Stimulated activated CD4-positive, alpha-beta T cell treated with anti-CD3 and anti-CD28 coated beads, Interleukin-4, amount 100 ng/mL, for 1 hour (primary cell): ENCODE results near the gene MOBP.
A peak's percentile ranks its signal among the peaks of the same experiment; 100 is the strongest.
"Not testable (repeated sequence)": the region's sequence is repeated elsewhere in the genome, so short reads cannot be mapped to it uniquely, and the experiment has no call there.

Experiments used
- DNase-seq: peaks from one replicate; pipeline ENCODE4 v3.0.0-alpha.2; 2020

MOBP gene

GRCh38 chr3:39467394-39468107 is at the start of gene MOBP:
MOBP (plus strand) TSS chr3:39467680; CDS start chr3:39502070, 34,390 bp downstream.
- DNase-seq: no peak

- DNase-seq: not testable (repeated sequence)
These were observed 48.8 kb upstream of the MOBP start for GRCh38 chr3:39418556-39419225.

DNA sequence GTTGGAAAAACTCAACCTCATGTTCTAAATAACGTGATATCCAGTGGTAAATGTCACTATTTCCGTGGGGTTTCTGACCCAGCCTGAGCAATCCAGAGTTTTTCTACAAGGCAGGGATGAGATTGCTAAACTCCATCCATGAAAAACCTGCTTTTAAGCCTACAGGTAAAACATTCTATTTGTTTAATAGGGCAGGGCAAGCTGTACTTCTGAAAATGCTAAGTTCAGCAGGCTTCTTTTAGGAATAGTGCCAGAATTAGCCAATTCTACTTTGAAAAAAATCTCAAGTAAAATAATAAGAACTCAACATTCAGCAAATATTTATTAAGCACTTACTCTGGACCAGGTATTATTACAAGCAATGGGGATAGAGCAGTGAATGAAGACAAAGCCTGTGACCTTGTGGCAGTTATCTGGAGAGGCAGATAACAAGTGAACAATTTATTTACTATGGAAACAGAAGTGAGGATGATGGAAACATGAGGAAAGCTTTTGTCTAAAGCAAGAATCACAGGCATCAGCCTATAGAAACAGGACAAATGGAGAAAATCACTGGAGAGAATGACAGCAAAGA is 47.7 kb upstream of the MOBP start:
- no peak for DNase-seq

GRCh38 chr3:39420543-39420942 is 46.9 kb upstream of the MOBP start:
- DNase-seq: no peak

GRCh38 chr3:39423436-39423970 is 44.0 kb upstream of the MOBP start:
- DNase-seq: no peak

DNA sequence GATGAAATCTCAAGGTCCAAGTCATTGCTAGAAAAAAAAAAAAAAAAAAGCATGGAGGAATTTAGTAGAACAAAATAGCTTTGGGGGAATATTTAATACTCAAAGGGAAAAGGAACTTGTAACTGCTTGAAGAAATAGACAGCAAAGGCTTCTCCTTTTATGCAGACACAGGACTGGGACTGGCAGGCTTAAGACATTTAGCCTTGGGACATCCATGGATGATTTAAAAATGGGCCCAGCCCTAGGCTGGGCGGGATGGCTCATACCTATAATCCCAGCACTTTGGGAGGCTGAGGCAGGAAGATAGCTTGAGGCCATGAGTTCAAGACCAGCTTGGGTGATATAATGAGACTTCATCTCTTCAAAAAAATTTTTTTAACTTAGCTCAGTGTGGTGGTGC is 41.2 kb upstream of the MOBP start:
- DNase-seq: no peak

GRCh38 chr3:39427506-39427905 is 40.0 kb upstream of the MOBP start:
- no peak for DNase-seq

GRCh38 chr3:39428745-39429201 is 38.7 kb upstream of the MOBP start:
- no peak for DNase-seq

GRCh38 chr3:39429466-39429865 is 38.0 kb upstream of the MOBP start:
- no peak for DNase-seq

DNA sequence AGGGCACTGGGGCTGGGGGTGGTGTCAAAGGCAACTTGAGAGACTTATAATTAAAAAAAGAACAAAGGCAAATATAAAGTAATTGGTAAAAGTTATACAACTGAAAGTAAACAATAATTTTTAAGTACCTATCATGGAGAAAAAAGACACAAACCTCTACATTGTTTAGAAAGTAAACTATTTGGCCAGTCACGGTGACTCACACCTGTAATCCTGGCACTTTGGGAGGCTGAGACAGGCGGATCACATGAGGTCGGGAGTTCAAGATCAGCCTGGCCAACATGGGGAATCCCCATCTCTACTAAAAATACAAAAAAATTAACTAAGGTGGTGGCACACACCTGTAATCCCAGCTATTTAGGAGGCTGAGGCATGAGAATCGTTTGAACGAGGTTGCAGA is 35.1 kb upstream of the MOBP start:
- DNase-seq: no peak

- DNase-seq: no peak
These were observed 33.8 kb upstream of the MOBP start for GRCh38 chr3:39433642-39434041.

DNA sequence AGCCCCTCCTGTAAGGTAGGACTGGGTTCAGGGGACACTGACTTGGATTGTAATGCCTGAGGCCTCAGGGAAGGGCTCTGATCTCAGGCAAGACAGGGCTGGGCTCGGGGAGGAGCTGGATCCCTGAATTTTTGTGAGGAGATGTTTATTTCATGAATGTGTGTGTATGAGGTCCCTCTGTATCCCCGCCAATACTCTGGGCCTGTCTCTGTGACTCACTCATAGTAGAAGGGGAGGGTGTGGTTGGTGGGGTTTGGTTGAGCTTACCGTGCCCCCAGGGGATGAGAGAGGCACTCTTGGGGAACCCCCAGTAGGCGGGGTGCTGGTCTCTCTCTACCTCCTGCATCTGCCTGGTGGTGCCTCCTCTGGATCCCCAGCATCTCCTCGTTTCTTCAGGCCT is 32.9 kb upstream of the MOBP start:
- no peak for DNase-seq

GRCh38 chr3:39435006-39435748 is 32.3 kb upstream of the MOBP start:
- DNase-seq: no peak

- DNase-seq: no peak
These were observed 28.6 kb upstream of the MOBP start for GRCh38 chr3:39438880-39439279.

GRCh38 chr3:39440316-39440715 is 27.2 kb upstream of the MOBP start:
- DNase-seq: no peak

- no peak for DNase-seq
These were observed 23.9 kb upstream of the MOBP start for GRCh38 chr3:39443530-39443929.

GRCh38 chr3:39445927-39446326 is 21.6 kb upstream of the MOBP start:
- DNase-seq: no peak

DNA sequence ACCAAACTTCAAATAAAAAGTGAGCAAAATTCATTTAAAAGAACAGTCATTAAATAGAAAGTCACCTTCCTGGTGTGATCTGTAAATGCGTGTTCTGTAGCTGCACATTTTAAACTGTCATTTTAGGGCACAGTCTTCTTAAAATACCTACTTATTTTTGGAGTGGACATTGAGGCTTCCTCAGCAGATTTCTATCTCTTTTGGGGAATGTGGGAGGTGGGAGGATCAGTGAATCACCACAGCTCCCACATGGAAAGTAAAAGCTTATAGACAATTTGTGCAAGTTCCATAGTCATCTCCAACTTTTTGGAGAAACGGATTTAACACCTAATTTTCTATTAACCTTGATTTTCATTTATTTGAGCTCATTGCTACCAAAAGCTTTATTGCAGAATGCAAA is 21.0 kb upstream of the MOBP start:
- DNase-seq: no peak

- peak; percentile 23 for DNase-seq
These were observed 19.6 kb upstream of the MOBP start for GRCh38 chr3:39447637-39448483.

DNA sequence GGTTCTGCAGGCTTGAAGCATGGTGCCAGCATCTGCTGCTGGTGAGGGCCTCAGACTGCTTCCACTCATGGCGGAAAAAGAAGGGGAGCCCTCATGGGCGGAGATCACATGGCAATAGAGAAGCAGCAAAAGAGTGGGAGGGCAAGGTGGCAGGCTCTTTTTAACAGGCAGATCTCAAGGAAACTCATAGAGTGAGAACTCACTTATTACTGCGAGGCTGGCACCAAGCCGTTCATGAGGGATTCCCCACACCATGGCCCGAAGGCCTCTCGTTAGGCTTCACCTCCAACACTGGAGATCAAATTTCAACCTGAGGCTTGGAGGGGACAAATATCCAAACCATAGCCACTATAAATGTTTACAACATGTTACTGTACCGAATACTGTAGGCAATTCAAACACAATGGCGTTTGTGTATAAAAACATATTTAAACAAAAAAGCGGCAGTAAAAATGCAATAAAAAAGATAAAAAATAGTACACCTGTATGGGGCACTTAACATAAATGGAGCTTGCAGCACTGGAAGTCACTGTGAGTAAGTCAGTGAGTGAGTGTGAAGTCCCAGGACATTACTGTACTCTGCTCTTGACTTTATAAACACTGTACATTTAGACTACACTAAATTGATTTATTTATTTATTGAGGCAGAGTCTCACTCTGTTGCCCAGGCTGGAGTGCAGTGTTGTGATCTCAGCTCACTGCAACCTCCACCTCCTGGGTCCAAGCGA is 18.8 kb upstream of the MOBP start:
- DNase-seq: no peak

DNA sequence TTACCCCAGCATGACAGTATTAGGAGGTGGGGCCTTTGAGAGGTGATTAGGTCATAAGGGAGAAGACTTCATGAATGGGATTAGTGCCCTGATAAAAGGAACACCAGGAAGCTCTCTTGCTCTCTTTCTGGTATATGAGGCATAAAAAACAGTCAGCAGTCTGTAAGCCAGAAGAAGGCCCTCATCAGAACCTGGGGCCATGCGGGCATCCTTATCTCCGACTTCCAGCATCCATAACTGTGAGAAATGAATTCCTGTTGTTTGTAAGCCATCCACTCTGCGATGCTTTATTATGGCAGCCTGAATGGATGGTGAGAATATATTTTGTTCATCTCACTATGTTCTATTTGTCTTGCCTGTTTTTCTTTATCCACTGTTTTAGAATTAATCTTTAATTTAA is 17.7 kb upstream of the MOBP start:
- no peak for DNase-seq

- no peak for DNase-seq
These were observed 14.3 kb upstream of the MOBP start for GRCh38 chr3:39453134-39453533.
